ENCODE data around the gene PDSS2.
"Not testable (repeated sequence)": the region's sequence is repeated elsewhere in the genome, so short reads cannot be mapped to it uniquely, and the experiment has no call there.

Gene PDSS2

GRCh38 chr6:107209406-107210305, 249.7 kb downstream of the PDSS2 start:
- no peak for DNase-seq

GRCh38 chr6:107207251-107207873, 252.0 kb downstream of the PDSS2 start:
- no peak for DNase-seq

- no peak for DNase-seq
Observed at GRCh38 chr6:107205058-107205998, 254.0 kb downstream of the PDSS2 start.

DNA sequence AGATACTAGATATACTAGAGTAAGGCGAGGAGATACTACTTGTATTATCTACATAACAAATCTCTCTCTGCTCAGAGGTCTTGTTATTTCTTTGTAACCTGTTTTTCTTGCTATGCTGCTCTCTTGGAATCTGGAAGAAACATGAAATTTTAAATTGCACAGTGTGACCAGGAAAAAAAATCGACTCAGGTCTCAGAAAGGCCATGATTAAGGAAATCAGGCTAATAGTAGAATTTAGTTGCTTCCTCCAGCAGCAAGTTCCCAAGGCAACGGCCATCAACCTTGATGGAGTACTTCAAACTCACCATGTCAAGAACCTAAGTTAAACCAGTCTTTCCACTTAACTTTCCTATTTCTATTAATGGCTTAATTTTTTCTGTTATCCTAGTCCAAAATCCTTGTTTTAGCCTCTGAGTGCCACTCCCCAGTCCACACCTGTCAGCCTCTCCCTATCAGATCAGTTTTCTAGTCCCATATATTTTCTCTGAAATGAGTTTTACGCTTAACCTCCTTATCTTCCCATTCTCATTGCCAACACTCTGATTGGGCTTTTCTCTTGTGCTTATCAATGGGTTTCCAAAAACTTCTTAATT, 256.4 kb downstream of the PDSS2 start:
- no peak for DNase-seq

DNA sequence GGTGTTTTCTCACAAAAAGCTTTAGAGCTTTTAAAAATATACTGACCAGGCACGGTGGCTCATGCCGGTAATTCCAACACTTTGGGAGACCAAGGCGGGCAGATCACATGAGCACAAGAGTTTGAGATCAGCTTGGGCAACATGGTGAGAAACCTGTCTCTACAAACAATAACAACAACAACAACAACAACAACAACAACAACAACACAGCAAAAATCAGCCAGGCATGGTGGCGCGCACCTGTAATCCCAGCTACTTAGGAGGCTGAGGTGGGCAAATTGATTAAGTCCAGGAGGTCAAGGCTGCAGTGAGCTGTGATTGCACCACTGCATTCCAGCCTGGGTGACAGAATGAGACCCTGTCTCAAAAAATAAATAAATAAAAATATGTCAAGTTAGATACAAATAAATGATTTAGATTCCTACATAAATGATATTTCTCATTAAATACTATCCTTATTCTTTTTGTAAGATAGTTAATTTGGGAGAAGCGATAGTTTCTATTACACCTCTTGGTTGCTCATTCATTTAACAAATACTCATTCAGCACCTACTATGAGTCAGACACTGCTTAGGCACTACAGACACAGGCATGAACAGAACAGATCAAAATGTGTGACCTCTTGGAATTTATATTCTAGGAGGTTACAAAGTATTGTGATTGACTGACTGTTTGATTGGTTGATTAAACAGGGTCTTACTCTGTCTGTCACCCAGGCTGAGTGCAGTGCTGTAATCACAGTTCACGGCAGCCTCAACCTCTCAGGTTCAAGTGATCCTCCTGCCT, 260.5 kb downstream of the PDSS2 start:
- DNase-seq, result no peak

GRCh38 chr6:107196152-107196551, 263.2 kb downstream of the PDSS2 start:
- DNase-seq, result no peak

DNA sequence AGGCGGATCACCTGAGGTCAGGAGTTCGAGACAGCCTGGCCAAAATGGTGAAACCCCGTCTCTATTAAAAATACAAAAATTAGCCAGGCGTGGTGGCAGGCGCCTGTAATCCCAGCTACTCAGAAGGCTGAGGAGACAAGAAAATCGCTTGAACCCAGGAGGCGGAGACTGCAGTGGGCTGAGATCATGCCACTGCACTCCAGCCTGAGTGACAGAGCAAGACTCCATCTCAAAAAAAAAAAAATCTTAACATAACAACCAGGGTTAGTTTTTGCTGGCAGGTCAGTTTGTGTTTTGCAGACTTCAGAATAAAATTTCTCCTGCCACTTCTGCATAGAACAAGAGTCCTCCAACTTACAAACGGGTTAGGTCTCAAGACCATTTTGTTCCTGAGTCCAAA, 264.6 kb downstream of the PDSS2 start:
- not testable (repeated sequence) for DNase-seq

DNA sequence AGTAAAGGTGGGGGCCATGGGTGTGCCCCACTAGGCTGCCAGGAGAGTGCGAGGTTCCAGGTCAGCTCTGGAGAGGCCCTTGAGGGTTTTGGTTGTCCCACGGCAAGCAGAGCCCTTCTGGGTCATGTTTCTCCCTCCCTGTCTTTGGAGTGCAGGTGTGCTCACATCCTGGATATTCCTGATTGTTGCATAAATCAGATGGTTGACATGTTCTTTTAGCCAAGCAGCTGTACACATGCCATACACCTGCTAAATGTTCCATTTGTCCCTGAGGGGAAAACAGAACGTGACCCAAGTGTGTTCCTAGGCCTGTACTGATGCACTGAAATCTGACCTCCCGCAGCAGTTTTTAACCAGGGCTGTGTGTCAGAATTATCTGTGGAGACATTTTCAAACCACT, 266.5 kb downstream of the PDSS2 start:
- no peak for DNase-seq

DNA sequence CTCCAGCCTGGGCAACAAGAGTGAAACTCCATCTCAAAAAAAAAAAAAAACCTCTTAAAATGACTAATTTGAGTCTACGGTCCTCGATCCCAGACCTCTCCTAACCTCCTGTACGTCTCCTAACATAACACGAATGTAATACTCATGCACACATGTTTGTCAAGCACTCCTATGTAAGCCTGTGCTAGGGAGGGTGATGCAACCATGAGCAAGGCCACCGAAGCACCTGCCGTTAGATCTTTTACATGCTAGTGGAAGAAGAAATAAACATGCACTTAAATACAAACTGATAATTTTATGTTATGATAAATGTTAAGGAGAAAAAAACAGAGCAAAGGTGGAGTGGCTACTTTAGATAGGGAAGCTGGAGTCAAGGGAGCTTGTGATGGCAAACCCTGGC, 271.7 kb downstream of the PDSS2 start:
- DNase-seq, result no peak

DNA sequence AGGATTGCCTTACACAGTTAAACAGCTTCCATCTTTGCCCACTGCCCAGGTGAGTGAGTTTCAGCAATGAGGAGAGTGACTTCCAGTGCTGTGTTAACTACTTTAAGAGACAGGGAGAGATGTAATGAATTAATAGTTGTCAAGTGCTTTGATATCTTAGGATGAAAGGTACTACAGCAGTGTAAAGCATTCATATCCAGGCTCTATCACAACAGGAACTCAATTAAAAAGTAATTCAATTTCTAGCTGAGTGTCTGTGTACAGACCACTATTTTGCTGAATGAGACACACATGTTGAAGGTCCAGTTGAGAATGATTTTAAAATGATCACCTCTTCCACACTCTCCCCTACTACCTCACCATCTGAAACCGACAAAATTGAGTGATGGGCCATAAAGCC, 273.3 kb downstream of the PDSS2 start:
- no peak for DNase-seq

- no peak for DNase-seq
Observed at GRCh38 chr6:107185391-107185970, 273.9 kb downstream of the PDSS2 start.

GRCh38 chr6:107184435-107184834, 274.9 kb downstream of the PDSS2 start:
- no peak for DNase-seq

DNA sequence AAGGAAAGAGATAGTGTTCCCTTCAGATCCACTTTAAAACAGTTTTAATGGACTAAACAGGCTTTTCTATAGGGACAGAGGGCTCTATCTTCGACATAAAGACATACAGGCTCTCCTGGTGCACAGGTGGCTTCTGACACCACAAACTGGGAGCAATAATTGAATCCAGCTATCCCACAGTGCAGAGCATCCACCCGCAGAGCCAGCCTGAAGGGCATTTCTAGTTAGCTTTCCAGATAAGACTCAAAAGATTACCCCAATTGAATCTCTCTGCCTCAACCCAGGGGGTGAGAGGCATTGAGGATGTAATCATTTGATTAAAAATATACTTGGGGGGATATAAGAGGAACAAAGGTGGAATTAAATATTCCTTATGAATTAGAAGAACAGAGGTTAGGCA, 279.3 kb downstream of the PDSS2 start:
- DNase-seq, result no peak

GRCh38 chr6:107179004-107179403, 280.4 kb downstream of the PDSS2 start:
- no peak for DNase-seq

DNA sequence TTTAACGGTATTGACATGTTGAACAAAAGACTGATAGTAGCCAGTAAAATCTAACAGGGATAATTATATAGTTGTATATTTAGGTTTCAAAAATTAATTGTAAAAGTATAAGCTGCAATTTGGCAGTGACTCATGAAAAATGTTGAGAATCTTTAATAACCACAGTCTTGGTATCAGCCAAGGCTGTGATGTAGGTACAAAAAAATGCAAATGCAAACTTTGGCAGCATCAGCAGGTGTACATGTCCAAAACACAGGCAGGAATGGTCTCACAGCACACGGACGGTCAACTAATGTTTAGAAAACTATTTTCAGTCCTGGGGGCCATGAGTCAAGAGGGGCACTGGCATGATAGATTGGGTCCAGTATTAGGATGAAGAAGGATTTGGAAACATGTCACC, 285.6 kb downstream of the PDSS2 start:
- no peak for DNase-seq

GRCh38 chr6:107171513-107171912, 287.9 kb downstream of the PDSS2 start:
- no peak for DNase-seq

- not testable (repeated sequence) for DNase-seq
Observed at GRCh38 chr6:107164299-107164698, 295.1 kb downstream of the PDSS2 start.

GRCh38 chr6:107161521-107161920, 297.8 kb downstream of the PDSS2 start:
- no peak for DNase-seq

DNA sequence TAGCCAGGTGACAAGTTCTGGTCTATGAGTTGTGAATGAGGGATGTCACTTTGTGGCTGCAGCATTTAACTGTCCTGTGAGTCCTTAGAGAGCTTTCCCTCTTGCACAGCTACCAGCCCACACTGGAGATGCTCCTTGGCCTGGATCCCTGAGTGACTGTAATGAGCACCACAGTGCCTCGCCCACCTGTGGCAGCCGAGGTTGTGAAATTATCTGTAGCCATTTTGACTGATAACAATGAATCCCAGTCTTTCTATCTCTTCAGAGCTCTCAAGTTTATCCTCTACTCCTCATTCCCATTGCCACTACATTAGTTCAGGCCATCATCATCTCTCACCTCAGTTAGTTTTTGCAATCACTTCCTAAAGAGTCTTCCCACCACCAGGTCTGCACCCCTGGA, 302.7 kb downstream of the PDSS2 start:
- DNase-seq, result no peak

- no peak for DNase-seq
Observed at GRCh38 chr6:107154801-107155160, 304.6 kb downstream of the PDSS2 start.

GRCh38 chr6:107154131-107154800, 305.1 kb downstream of the PDSS2 start:
- DNase-seq, result no peak
